H9 (cell line): ENCODE measurements around the gene NOP9. TPM values are rescaled to one million over a fixed set of nuclear protein-coding genes. Genes with fewer than 3 reads are reported as not detected.

ENCODE experiments used
- DNase-seq: peaks from one replicate; pipeline ENCODE4 v3.0.0-alpha.2; 2017
- H2AFZ ChIP-seq: one replicate; pipeline ENCODE4 v1.6.1; 2013; ENCODE audit warnings: mild to moderate bottlenecking, low read length, control low read depth, moderate library complexity
- H2AK5ac ChIP-seq: 2 replicates; pipeline ENCODE4 v1.6.1; 2013; ENCODE audit warnings: low read length, control low read depth, mixed read lengths; ENCODE audit not compliant: insufficient read length
- H2BK120ac ChIP-seq: one replicate; pipeline ENCODE4 v1.6.1; 2013; ENCODE audit warnings: low read depth, mild to moderate bottlenecking, low read length, control low read depth, inconsistent platforms; ENCODE audit not compliant: poor library complexity, severe bottlenecking
- H2BK12ac ChIP-seq: 2 replicates; pipeline ENCODE4 v1.6.1; 2013; ENCODE audit warnings: low read length, control low read depth, mixed read lengths, low read depth; ENCODE audit not compliant: insufficient read length
- H2BK15ac ChIP-seq: 2 replicates; pipeline ENCODE4 v1.6.1; 2013; ENCODE audit warnings: low read depth, low read length, control low read depth
- H2BK20ac ChIP-seq: one replicate; pipeline ENCODE4 v1.6.1; 2013; ENCODE audit warnings: low read depth, mild to moderate bottlenecking, low read length, control low read depth, inconsistent platforms; ENCODE audit not compliant: poor library complexity, severe bottlenecking
- H2BK5ac ChIP-seq: 2 replicates; pipeline ENCODE4 v1.6.1; 2013; ENCODE audit warnings: low read length, control low read depth, mixed read lengths; ENCODE audit not compliant: insufficient read length
- H3K14ac ChIP-seq: 2 replicates; pipeline ENCODE4 v1.6.1; 2013; ENCODE audit warnings: low read length, control low read depth; ENCODE audit not compliant: insufficient read depth
- H3K18ac ChIP-seq: 2 replicates; pipeline ENCODE4 v1.6.1; 2013; ENCODE audit warnings: low read depth, mild to moderate bottlenecking, mixed read lengths, low read length, control low read depth; ENCODE audit not compliant: insufficient read length
- H3K23ac ChIP-seq: 2 replicates; pipeline ENCODE4 v1.6.1; 2013; ENCODE audit warnings: low read length, control low read depth, mixed read lengths, low read depth; ENCODE audit not compliant: insufficient read length
- H3K23me2 ChIP-seq: 2 replicates; pipeline ENCODE4 v1.6.1; 2013; ENCODE audit warnings: low read depth, mild to moderate bottlenecking, mixed read lengths, low read length, control low read depth; ENCODE audit not compliant: insufficient read length, poor library complexity, severe bottlenecking
- H3K27ac ChIP-seq: 2 replicates; pipeline ENCODE4 v1.5.1; 2013; ENCODE audit warnings: low read length, control low read depth, mixed read lengths, low read depth; ENCODE audit not compliant: insufficient read length
- H3K27me3 ChIP-seq: 2 replicates; pipeline ENCODE4 v1.6.1; 2013; ENCODE audit warnings: low read length, control low read depth, inconsistent platforms; ENCODE audit not compliant: insufficient read depth
- H3K4ac ChIP-seq: 2 replicates; pipeline ENCODE4 v1.6.1; 2013; ENCODE audit warnings: low read depth, mild to moderate bottlenecking, control low read depth, inconsistent platforms, low read length, moderate library complexity
- H3K4me1 ChIP-seq: 2 replicates; pipeline ENCODE4 v1.6.1; 2013; ENCODE audit warnings: low read length, control low read depth, inconsistent platforms; ENCODE audit not compliant: insufficient read depth
- H3K4me2 ChIP-seq: 2 replicates; pipeline ENCODE4 v1.6.1; 2013; ENCODE audit warnings: low read length, control low read depth, mixed read lengths; ENCODE audit not compliant: insufficient read length, insufficient read depth
- H3K56ac ChIP-seq: 2 replicates; pipeline ENCODE4 v1.6.1; 2013; ENCODE audit warnings: low read depth, mild to moderate bottlenecking, mixed read lengths, low read length, control low read depth; ENCODE audit not compliant: insufficient read length
- H3K79me1 ChIP-seq: 2 replicates; pipeline ENCODE4 v1.6.1; 2013; ENCODE audit warnings: low read depth, mild to moderate bottlenecking, moderate library complexity, low read length, control low read depth, inconsistent platforms; ENCODE audit not compliant: insufficient read depth, poor library complexity, severe bottlenecking
- H3K79me2 ChIP-seq: 2 replicates; pipeline ENCODE4 v1.6.1; 2013; ENCODE audit warnings: low read length, control low read depth, inconsistent platforms; ENCODE audit not compliant: insufficient read depth
- H3K9ac ChIP-seq: 2 replicates; pipeline ENCODE4 v1.6.1; 2013; ENCODE audit warnings: low read length, control low read depth, mixed read lengths; ENCODE audit not compliant: insufficient read length; ENCODE audit errors: extremely low read depth
- H3K9me3 ChIP-seq: one replicate; pipeline ENCODE4 v1.6.1; 2013; ENCODE audit warnings: low read depth, low read length, inconsistent platforms; ENCODE audit not compliant: control insufficient read depth
- H3T11ph ChIP-seq: one replicate; pipeline ENCODE4 v1.6.1; 2013; ENCODE audit warnings: mild to moderate bottlenecking, low read length, control low read depth, inconsistent platforms
- H4K20me1 ChIP-seq: one replicate; pipeline ENCODE4 v1.6.1; 2013; ENCODE audit not compliant: control insufficient read depth, insufficient read length, insufficient read depth
- H4K5ac ChIP-seq: 2 replicates; pipeline ENCODE4 v1.6.1; 2013; ENCODE audit warnings: low read depth, mild to moderate bottlenecking, mixed read lengths, low read length, control low read depth; ENCODE audit not compliant: insufficient read length
- H4K8ac ChIP-seq: replicated peaks from 2 replicates; pipeline ENCODE4 v1.6.1; 2013; ENCODE audit warnings: low read length, control low read depth, mixed read lengths, low read depth; ENCODE audit not compliant: insufficient read length
- H4K91ac ChIP-seq: 2 replicates; pipeline ENCODE4 v1.6.1; 2013; ENCODE audit warnings: low read depth, mild to moderate bottlenecking, moderate library complexity, mixed read lengths, low read length, control low read depth; ENCODE audit not compliant: insufficient read length
- H3K27ac Mint-ChIP-seq, 3 experiments: 2 replicates in 2 of 3; 3 replicates in 1 of 3; pipeline ENCODE4 v1.8.0; 2020 to 2021; ENCODE audit warnings: mixed read lengths in 3 of 3, mild to moderate bottlenecking in 1 of 3, moderate library complexity in 1 of 3
- H3K27me3 Mint-ChIP-seq: 2 replicates; pipeline ENCODE4 v1.8.0; 2021; ENCODE audit warnings: low read depth, mild to moderate bottlenecking, moderate library complexity, mixed read lengths
- H3K36me3 Mint-ChIP-seq, 3 experiments: 2 replicates in 2 of 3; 3 replicates in 1 of 3; pipeline ENCODE4 v1.8.0; 2020 to 2021; ENCODE audit warnings: low read depth in 3 of 3, mixed read lengths in 3 of 3; ENCODE audit not compliant: insufficient read depth in 1 of 3
- H3K4me1 Mint-ChIP-seq, 2 experiments: 2 replicates each; pipeline ENCODE4 v1.8.0; 2020; ENCODE audit warnings: mixed read lengths in 2 of 2
- H3K4me3 Mint-ChIP-seq, 2 experiments: 2 replicates in 1 of 2; 3 replicates in 1 of 2; pipeline ENCODE4 v1.8.0; 2020 to 2021; ENCODE audit warnings: mild to moderate bottlenecking in 2 of 2, mixed read lengths in 2 of 2, moderate library complexity in 1 of 2
- H3K9me3 Mint-ChIP-seq, 2 experiments: 2 replicates in 1 of 2; 3 replicates in 1 of 2; pipeline ENCODE4 v1.8.0; 2020; ENCODE audit warnings: mild to moderate bottlenecking in 2 of 2, mixed read lengths in 2 of 2, moderate library complexity in 1 of 2
- WGBS: extraction: QIAGEN DNeasy Blood & Tissue Kit; methylation state at CpG from one replicate; pipeline ENCODE4 v1.1.7; 2013; ENCODE audit warnings: missing lambda C conversion rate, low lambda C conversion rate, mixed read lengths; ENCODE audit not compliant: insufficient read length; ENCODE audit errors: extremely low coverage; 5-methylcytosine and 5-hydroxymethylcytosine counted together
- total RNA-seq: library from RNA; stranded (reverse); gene quantifications from 2 replicates; pipeline ENCODE4 v1.2.1, GENCODE V29; 2021
- TF ChIP-seq, protein P1 (sequence below): fragments of 200-600 bp; sonication (generic); conservative IDR thresholded peaks from 3 replicates; pipeline ENCODE4 v1.8.0; 2021; ENCODE audit warnings: antibody characterized with exemption, mild to moderate bottlenecking

The NOP9 gene
- total RNA-seq, 1 experiment from 2014 or later, result 34.7 TPM

DNA sequence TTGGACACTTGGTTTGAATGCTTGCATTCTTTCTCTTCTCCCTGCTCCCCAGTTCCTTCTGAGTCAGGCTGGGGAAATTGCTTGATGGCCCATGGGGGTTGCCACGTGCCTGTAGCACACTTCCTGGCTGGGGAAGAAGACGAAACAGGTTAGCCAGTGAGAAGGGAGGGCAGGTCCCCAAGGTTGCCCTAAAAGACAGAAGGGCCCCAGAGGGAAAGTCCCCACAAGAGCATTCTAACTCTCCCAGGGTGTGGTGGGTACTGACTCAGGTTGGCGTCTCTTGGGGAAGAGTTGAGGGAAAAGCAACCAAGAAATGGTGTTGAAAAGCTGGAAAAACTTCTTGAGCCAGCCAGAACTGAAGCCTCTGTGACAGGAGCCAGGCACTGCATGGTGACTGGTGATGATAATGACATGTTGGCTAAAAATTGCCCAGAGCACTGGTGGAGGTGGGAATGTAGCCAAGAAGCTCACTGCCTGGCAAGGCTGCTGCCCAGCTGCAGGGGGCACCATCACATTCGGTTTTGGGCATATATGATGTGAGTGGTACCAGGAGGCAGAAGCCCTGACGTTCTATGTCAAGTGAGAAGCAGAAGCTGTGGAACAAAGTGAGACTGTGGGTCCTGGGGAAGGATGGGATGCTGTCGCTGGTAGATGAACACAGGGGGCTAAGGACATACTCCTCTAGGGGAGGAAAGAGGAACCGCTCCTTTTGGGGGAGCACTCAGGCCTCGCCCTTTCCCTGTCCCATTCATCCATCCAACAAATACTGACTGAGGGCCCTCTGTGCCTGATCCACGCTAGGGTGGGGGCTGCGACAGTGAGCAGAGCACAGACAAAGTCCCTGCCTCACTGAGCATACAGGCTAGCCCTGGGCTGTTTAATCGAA is 20.1 kb upstream of the NOP9 start:
- Histone ChIP-seq H3K18ac (no peak overlapping the region), H3K23ac (no peak overlapping the region), H4K5ac (no peak overlapping the region), H4K91ac (no peak overlapping the region), H3T11ph (no peak overlapping the region), H2BK12ac (no peak overlapping the region), H3K23me2 (no peaks in the 10 kb centered on the region), H3K79me1 (no peaks in the 10 kb centered on the region), H3K79me2 (no peaks in the 10 kb centered on the region), H4K20me1 (no peaks in the 10 kb centered on the region), H3K4ac (no peak overlapping the region), H4K8ac (no peak overlapping the region), H2BK15ac (no peak overlapping the region), H3K9ac (no peak overlapping the region), H2BK5ac (no peak overlapping the region), H3K4me2 (no peak overlapping the region), H3K9me3 (no peaks in the 10 kb centered on the region), H3K4me1 (no peaks in the 10 kb centered on the region), H2BK120ac (no peak overlapping the region), H2AK5ac (no peak overlapping the region), H2BK20ac (no peak overlapping the region), H3K27me3 (no peaks in the 10 kb centered on the region), H3K14ac (no peak overlapping the region), H3K56ac (no peak overlapping the region), H2AFZ (no peak overlapping the region), H3K27ac (no peak overlapping the region)
- no peaks in the 10 kb centered on the region for H3K36me3 Mint-ChIP-seq
- no CpG with 5 or more reads among the region's 11 CpGs for WGBS
- H3K4me1 Mint-ChIP-seq, result peaks cover 2% of the 10 kb centered on the region in 2 experiments; a peak in 1 of 4 replicates
- no peaks in the 10 kb centered on the region for H3K27me3 Mint-ChIP-seq
- no peak for DNase-seq
- H3K4me3 Mint-ChIP-seq, result no peak overlapping the region
- no peak overlapping the region for H3K27ac Mint-ChIP-seq
- no peaks in the 10 kb centered on the region for H3K9me3 Mint-ChIP-seq
- TF ChIP-seq, protein P1, sequence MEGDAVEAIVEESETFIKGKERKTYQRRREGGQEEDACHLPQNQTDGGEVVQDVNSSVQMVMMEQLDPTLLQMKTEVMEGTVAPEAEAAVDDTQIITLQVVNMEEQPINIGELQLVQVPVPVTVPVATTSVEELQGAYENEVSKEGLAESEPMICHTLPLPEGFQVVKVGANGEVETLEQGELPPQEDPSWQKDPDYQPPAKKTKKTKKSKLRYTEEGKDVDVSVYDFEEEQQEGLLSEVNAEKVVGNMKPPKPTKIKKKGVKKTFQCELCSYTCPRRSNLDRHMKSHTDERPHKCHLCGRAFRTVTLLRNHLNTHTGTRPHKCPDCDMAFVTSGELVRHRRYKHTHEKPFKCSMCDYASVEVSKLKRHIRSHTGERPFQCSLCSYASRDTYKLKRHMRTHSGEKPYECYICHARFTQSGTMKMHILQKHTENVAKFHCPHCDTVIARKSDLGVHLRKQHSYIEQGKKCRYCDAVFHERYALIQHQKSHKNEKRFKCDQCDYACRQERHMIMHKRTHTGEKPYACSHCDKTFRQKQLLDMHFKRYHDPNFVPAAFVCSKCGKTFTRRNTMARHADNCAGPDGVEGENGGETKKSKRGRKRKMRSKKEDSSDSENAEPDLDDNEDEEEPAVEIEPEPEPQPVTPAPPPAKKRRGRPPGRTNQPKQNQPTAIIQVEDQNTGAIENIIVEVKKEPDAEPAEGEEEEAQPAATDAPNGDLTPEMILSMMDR, result peak; percentile 34
